Stimulated activated CD8-positive, alpha-beta memory T cell treated with anti-CD3 and anti-CD28 coated beads, Interleukin-7, amount 100 ng/mL, for 24 hours (primary cell): ENCODE data around the gene TRAF2.

Experiments used
- DNase-seq: peaks from one replicate; pipeline ENCODE4 v3.0.0-alpha.2; 2020; ENCODE audit warnings: low read depth

TRAF2 gene

GRCh38 chr9:136949817-136950655 is 63.7 kb downstream of the TRAF2 start:
- DNase-seq: peak; percentile 94

GRCh38 chr9:136950656-136951276 is 64.5 kb downstream of the TRAF2 start:
- DNase-seq: no peak

- DNase-seq: no peak
Observed at GRCh38 chr9:136951541-136952320, 65.4 kb downstream of the TRAF2 start, which contains the start of gene LCN12. TSS of gene LCN12 (plus strand) at chr9:136952273. CDS start at chr9:136952328, 55 bp downstream.

- DNase-seq: no peak
Observed at GRCh38 chr9:136952321-136952850, 66.1 kb downstream of the TRAF2 start.

GRCh38 chr9:136952876-136953770 is 66.8 kb downstream of the TRAF2 start:
- DNase-seq: no peak

- no peak for DNase-seq
Observed at GRCh38 chr9:136953771-136954269, 67.5 kb downstream of the TRAF2 start.

- DNase-seq: no peak
Observed at GRCh38 chr9:136954270-136955083, 68.2 kb downstream of the TRAF2 start.

- no peak for DNase-seq
Observed at GRCh38 chr9:136955202-136955942, 69.1 kb downstream of the TRAF2 start.

GRCh38 chr9:136955943-136956335 is 69.6 kb downstream of the TRAF2 start:
- no peak for DNase-seq

- DNase-seq: no peak
Observed at GRCh38 chr9:136956604-136957003, 70.3 kb downstream of the TRAF2 start.

- no peak for DNase-seq
Observed at GRCh38 chr9:136957461-136957860, 71.1 kb downstream of the TRAF2 start.

GRCh38 chr9:136957901-136958300 is 71.6 kb downstream of the TRAF2 start:
- DNase-seq: no peak

- no peak for DNase-seq
Observed at GRCh38 chr9:136958473-136958872, 72.2 kb downstream of the TRAF2 start.

GRCh38 chr9:136958898-136959850 is 72.9 kb downstream of the TRAF2 start:
- DNase-seq: no peak

GRCh38 chr9:136960212-136960937 is 74.1 kb downstream of the TRAF2 start:
- DNase-seq: no peak

GRCh38 chr9:136960938-136961275 is 74.6 kb downstream of the TRAF2 start:
- no peak for DNase-seq

GRCh38 chr9:136961279-136962065 is 75.2 kb downstream of the TRAF2 start:
- no peak for DNase-seq
